PC-9 (cell line): ENCODE measurements around the gene CDH22. TPM values are rescaled to one million over a fixed set of nuclear protein-coding genes. Genes with fewer than 3 reads are reported as not detected.

Experiments used
- BruUV-seq: library from RNA; stranded (reverse); fragments of 400-500 nt; replicated peaks from 2 replicates; lab custom pipeline; 2021; lab: Mats Ljungman, UMichigan
- CTCF ChIA-PET: fragments of 300-600 bp; sonication (Branson Sonifier 250); formaldehyde crosslinking; loops from one replicate; lab custom pipeline; 2022; ENCODE audit warnings: antibody characterized with exemption; lab: Charles Lee
- POLR2A ChIA-PET: fragments of 300-600 bp; sonication (Branson Sonifier 250); formaldehyde crosslinking; loops from one replicate; lab custom pipeline; 2022; ENCODE audit warnings: antibody characterized with exemption; ENCODE audit not compliant: unreplicated experiment; lab: Charles Lee
- DNase-seq, 2 experiments: peaks; one replicate each; pipeline versions ENCODE4 v3.0.0 to v3.0.0-alpha.2; 2015 to 2022; ENCODE audit warnings: mixed read lengths in 1 of 2
- H2AFZ ChIP-seq: fragments of 200-600 bp; sonication (generic); 2 replicates; pipeline ENCODE4 v1.8.1; 2017; ENCODE audit warnings: antibody characterized with exemption
- H3F3A ChIP-seq: fragments of 200-600 bp; sonication (generic); 2 replicates; pipeline ENCODE4 v1.8.1; 2017; ENCODE audit warnings: antibody characterized with exemption, mild to moderate bottlenecking, low read depth; ENCODE audit not compliant: insufficient read depth
- H3K27ac ChIP-seq: fragments of 200-600 bp; sonication (generic); 2 replicates; pipeline ENCODE4 v1.6.1; 2016; ENCODE audit warnings: mixed run types
- H3K27me3 ChIP-seq: fragments of 200-600 bp; sonication (generic); 2 replicates; pipeline ENCODE4 v1.6.1; 2016; ENCODE audit warnings: low read depth, mixed run types; ENCODE audit not compliant: insufficient read depth
- H3K36me3 ChIP-seq: fragments of 200-600 bp; sonication (generic); 2 replicates; pipeline ENCODE4 v1.6.1; 2016; ENCODE audit warnings: low read depth, mixed run types
- H3K4me1 ChIP-seq: fragments of 200-600 bp; sonication (generic); replicated peaks from 2 replicates; pipeline ENCODE4 v1.6.1; 2016; ENCODE audit warnings: mixed run types; ENCODE audit not compliant: insufficient read depth
- H3K4me2 ChIP-seq: fragments of 200-600 bp; sonication (generic); 2 replicates; pipeline ENCODE4 v1.6.1; 2017; ENCODE audit warnings: mixed run types
- H3K4me3 ChIP-seq: fragments of 200-600 bp; sonication (generic); 2 replicates; pipeline ENCODE4 v1.6.1; 2016; ENCODE audit warnings: mixed run types
- H3K79me2 ChIP-seq: fragments of 200-600 bp; sonication (generic); 2 replicates; pipeline ENCODE4 v1.6.1; 2017; ENCODE audit warnings: low read depth, mixed run types
- H3K9me2 ChIP-seq: fragments of 200-600 bp; sonication (generic); 2 replicates; pipeline ENCODE4 v1.8.1; 2017; ENCODE audit warnings: mild to moderate bottlenecking; ENCODE audit not compliant: insufficient read depth
- H3K9me3 ChIP-seq: fragments of 200-600 bp; sonication (generic); 2 replicates; pipeline ENCODE4 v1.8.1; 2016; ENCODE audit warnings: low read depth; ENCODE audit not compliant: insufficient read depth
- H4K20me1 ChIP-seq: fragments of 200-600 bp; sonication (generic); 2 replicates; pipeline ENCODE4 v1.8.1; 2017; ENCODE audit not compliant: insufficient read depth
- EZH2 ChIP-seq: fragments of 200-600 bp; sonication (generic); IDR thresholded peaks from 2 replicates; pipeline ENCODE4 v1.8.0; 2017; ENCODE audit warnings: antibody characterized with exemption, low read depth
- intact Hi-C: fragments of 100-400 bp; cut with micrococcal nuclease; formaldehyde crosslinking; loops from one replicate; pipeline ENCODE4 v1.10.0; 2022; ENCODE audit not compliant: unreplicated experiment
- total RNA-seq: library from RNA; stranded (reverse); gene quantifications from 2 replicates; pipeline ENCODE4 v1.2.3, GENCODE V29; 2021
- TF ChIP-seq, protein P1 (sequence below): fragments of 200-600 bp; sonication (generic); conservative IDR thresholded peaks from 2 replicates; pipeline ENCODE4 v1.6.1; 2017; ENCODE audit warnings: mixed run types, antibody characterized with exemption, mild to moderate bottlenecking, moderate library complexity

The CDH22 gene
- total RNA-seq, 1 experiment from 2014 or later = not detected

DNA sequence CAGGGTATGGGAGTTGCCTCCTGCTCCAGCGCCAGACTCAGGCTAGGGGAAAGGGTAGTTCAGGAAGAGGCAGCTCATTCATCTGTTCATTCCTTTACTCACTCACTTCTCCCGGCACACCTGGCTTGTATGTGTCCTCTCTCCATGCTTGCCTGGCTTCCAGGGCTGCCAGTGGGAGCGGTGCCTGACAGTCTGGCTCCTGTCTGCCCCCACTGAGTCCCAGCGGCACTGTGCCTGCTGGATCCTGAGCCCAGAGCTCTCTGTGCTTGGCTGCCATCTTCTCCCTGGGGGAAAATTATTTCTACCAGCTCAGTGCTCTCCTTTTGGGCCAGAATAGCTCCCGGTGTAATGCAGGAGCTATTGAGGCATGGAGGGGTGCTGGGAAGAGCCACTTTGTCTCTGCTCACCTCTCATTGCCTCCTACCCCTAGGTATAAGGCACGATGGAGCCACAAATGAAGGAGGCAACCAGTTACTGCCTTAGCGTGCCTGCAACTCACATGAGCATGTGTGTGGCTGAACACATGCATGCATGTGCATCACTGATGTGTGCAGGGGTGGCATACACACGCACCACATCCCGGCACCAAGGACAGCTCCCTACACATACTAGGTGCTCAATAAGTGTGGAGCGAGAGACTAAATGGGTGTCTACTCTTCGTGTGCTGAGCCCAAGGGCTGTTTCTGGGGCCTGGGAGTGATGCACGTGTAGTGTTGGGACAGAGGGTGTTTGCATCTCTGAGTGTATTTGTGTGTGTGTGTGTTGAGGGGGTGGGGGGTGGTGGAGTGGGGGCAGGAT, 46.6 kb downstream of the CDH22 start:
- Histone ChIP-seq H3K36me3 (no peaks in the 10 kb centered on the region), H3K27ac (no peak overlapping the region), H2AFZ (no peak overlapping the region), H3K79me2 (no peaks in the 10 kb centered on the region), H4K20me1 (no peaks in the 10 kb centered on the region), H3K9me2 (no peaks in the 10 kb centered on the region), H3K4me3 (no peak overlapping the region), H3K27me3 (peaks cover 95% of the 10 kb centered on the region), H3K9me3 (no peaks in the 10 kb centered on the region), H3F3A (no peaks in the 10 kb centered on the region), H3K4me2 (no peak overlapping the region), H3K4me1 (no peaks in the 10 kb centered on the region)
- DNase-seq = no peak
- CTCF ChIA-PET = interaction anchor here (0.5 kb wide), 2 partner anchors 565 to 815 kb away, joined by 3 read pairs; no protein-coding TSS in a partner anchor
- intact Hi-C loops = no loop called here
- POLR2A ChIA-PET = no interaction called here
- TF ChIP-seq EZH2 = no peak
- TF ChIP-seq, protein P1, sequence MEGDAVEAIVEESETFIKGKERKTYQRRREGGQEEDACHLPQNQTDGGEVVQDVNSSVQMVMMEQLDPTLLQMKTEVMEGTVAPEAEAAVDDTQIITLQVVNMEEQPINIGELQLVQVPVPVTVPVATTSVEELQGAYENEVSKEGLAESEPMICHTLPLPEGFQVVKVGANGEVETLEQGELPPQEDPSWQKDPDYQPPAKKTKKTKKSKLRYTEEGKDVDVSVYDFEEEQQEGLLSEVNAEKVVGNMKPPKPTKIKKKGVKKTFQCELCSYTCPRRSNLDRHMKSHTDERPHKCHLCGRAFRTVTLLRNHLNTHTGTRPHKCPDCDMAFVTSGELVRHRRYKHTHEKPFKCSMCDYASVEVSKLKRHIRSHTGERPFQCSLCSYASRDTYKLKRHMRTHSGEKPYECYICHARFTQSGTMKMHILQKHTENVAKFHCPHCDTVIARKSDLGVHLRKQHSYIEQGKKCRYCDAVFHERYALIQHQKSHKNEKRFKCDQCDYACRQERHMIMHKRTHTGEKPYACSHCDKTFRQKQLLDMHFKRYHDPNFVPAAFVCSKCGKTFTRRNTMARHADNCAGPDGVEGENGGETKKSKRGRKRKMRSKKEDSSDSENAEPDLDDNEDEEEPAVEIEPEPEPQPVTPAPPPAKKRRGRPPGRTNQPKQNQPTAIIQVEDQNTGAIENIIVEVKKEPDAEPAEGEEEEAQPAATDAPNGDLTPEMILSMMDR = no peak
- no TSS peak for BruUV-seq

DNA sequence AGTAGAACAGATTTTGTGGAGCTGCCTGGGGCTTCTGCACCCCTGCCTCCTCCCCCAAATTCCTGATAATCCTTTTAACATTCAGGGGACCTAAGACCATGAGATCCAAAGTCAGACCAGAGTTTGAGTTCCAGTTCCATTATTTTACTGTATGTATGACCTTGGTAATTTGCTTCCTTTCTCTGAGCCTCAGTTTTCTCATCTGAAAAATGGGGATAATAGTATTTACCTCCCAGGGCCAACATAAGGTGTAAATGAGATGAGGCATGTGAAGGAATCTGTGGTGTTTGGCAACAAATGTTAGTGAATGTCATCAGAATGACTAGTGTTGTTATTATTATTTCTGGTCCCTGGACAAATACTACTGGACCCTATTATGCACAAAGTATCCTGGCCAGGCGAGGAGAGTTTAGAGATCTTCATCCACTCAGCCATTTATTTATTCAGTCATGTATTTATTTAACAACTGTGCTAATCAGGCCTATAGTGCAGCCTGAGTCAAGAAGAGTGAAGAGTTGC, 47.3 kb downstream of the CDH22 start:
- Histone ChIP-seq H3K9me3 (no peaks in the 10 kb centered on the region), H3K4me3 (no peak overlapping the region), H2AFZ (no peak overlapping the region), H3K27me3 (peaks cover 92% of the 10 kb centered on the region), H3K27ac (no peak overlapping the region), H3K79me2 (no peaks in the 10 kb centered on the region), H3K4me2 (no peak overlapping the region), H3K9me2 (no peaks in the 10 kb centered on the region), H3K4me1 (no peaks in the 10 kb centered on the region), H3F3A (no peaks in the 10 kb centered on the region), H4K20me1 (no peaks in the 10 kb centered on the region), H3K36me3 (no peaks in the 10 kb centered on the region)
- ChIA-PET POLR2A (no interaction called here), CTCF (no interaction called here)
- intact Hi-C loops = no loop called here
- DNase-seq = no peak
- TF ChIP-seq, protein P1 = no peak
- TF ChIP-seq EZH2 = no peak
- BruUV-seq = no TSS peak

DNA sequence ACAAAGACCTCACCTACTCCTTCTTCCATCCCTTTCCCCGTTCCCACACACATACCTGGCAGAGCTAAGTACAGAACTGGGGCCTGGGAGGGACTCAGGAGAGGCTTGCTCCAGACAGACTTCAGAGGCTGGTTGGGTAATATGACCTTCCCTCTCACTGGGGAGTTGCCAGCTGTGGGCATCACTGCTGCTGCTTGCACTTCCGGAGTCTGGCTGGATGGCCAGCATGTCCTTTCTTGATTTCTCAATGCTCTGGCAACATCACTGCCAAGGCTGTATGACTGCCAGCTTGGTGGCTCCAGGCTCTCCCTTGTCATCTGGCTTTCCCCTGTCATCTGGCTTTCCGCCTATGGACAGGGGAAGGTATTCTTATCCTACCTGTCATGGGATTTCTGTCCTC, 47.8 kb downstream of the CDH22 start:
- Histone ChIP-seq H3K4me2 (no peak overlapping the region), H3K27ac (no peak overlapping the region), H4K20me1 (no peaks in the 10 kb centered on the region), H2AFZ (no peak overlapping the region), H3K4me3 (no peak overlapping the region), H3K4me1 (no peaks in the 10 kb centered on the region), H3K36me3 (no peaks in the 10 kb centered on the region), H3K9me2 (no peaks in the 10 kb centered on the region), H3K27me3 (peaks cover 95% of the 10 kb centered on the region), H3K79me2 (no peaks in the 10 kb centered on the region), H3K9me3 (no peaks in the 10 kb centered on the region), H3F3A (no peaks in the 10 kb centered on the region)
- POLR2A ChIA-PET = no interaction called here
- CTCF ChIA-PET = no interaction called here
- DNase-seq = no peak
- intact Hi-C loops = no loop called here
- BruUV-seq = no TSS peak
- no peak for TF ChIP-seq EZH2
- TF ChIP-seq, protein P1 = no peak
